Activated T-helper 1 cell treated with anti-CD3 and anti-CD28 coated beads, Interleukin-2, amount 50 U/mL, for 16 hours (primary cell): ENCODE results near the gene MRPL27.

Experiments used
- DNase-seq, 2 donors: peaks; one replicate each; pipeline ENCODE4 v3.0.0-alpha.2; 2020; ENCODE audit warnings: low read depth in 1 of 2, low spot score in 1 of 2

The MRPL27 gene

DNA sequence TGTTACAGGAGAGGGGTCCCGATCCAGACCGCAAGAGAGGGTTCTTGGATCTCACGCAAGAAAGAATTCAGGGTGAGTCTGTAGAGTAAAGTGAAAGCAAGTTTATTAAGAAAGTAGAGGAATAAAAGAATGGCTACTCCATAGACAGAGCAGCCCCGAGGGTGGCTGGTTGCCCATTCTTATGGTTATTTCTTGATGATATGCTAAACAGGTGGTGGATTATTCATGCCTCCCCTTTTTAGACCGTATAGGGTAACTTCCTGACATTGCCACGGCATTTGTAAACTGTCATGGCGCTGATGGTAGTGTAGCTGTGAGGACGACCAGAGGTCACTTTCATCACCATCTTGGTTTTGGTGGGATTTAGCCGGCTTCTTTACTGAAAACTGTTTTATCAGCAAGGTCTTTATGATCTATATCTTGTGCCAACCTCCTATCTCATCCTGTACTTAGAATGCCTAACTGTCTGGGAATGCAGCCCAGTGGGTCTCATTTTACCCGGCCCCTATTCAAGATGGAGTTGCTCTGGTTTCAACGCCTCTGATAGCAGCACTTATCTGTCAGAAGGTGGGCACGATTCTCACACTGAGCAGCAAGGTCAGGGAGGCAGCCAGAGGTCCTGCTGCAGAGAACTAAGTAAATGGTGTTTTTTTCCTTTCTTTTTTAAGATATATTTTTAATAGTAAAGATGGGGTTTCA lies 53.5 kb downstream of the MRPL27 start:
- no peak for DNase-seq

DNA sequence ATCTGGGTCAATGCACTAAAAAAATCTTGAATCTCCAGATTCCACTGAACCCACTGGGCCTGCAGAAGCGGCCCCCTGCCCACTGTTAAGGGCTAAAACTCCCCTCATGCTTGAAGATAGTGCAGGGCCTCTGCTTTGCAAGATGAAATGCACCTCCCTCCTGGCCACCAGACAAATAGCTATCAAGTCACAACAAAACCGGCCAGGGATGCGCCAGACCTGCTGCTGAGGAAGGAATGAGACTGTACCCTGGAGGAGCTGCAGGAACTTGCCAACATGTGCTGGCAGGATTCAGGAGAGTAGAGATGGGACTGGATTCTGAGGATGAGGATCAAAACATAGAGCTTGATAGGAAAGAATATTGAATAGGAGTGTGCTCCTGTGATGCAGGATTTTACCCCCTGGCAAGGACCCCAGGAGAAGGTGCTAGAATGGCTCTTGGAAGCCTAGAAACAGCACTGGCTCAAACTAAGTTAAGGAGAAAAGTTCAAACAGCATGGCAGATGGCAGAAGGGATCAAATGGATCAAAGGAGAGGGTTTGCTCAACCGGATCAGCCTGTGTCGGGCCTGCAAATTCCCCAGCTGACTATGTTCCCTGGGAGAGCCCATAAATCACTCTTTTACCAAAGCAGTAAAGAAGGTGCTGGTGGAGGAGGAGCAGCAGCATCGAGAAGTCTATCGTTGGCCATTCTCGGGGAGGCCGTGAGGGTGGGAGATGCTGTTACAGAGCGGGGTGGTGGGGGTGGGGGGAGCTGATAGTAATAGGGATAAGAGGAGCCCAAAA lies 54.3 kb downstream of the MRPL27 start:
- DNase-seq: no peak
